ENCODE data around the gene SDHA.
"Not testable (repeated sequence)": the region's sequence is repeated elsewhere in the genome, so short reads cannot be mapped to it uniquely, and the experiment has no call there.

Gene SDHA

GRCh38 chr5:257148-257547, 39.0 kb downstream of the SDHA start:
- DNase-seq (ENCODE audit: low read depth, low spot score): no peak

DNA sequence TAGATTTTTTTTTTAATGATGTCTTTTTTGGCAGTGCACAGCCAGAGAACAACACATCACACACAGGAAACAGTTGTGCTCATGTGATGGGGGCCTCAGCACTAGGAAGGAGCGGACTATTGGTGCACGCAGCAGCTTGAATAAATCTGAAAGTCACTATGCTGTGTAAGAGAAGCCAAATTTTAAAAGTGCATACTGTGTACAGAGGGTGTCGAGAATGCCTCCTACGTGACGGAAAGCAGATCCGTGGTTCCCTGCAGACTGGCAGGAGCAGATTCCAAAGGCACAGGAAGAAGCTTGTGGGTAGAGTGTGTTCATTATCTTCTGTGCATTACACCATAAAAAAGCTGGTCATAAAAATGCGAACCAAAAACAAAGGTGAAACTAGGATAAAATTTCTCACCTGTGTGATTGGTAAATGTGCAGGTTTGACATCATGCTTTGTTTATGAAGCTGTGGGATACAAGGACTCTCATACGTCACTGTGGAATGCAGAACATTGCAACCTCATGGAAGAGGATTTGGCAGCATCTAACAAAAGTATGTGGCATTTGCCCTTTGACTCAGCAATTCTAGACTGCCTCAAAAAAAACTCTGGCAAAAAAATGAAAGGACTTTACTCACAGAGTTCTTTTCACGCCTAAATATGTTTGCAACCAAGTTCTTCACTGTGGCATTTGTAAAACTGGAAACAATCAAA, 45.3 kb downstream of the SDHA start:
- not testable (repeated sequence) for DNase-seq (ENCODE audit: low read depth, low spot score)

DNA sequence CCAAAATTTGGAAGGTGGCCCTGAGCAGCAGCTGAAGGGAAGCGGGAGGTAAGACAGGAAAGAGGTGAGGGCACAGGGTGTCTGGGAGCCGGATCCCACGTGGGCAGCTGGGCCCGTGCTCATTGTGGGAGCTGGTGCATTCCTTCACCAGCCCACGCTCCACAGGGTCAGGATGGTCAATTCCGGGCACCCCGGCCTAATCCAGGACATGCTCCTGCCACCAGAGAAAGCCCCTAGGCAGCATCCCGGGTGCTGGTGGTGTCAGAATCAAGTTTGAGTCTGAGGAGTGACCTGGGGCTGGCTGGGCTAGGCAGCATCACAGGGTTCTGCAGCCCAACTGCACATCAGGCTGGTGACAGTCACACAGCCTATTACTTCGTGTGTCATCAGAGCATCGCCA, 46.2 kb downstream of the SDHA start:
- no peak for DNase-seq (ENCODE audit: low read depth, low spot score)

GRCh38 chr5:266311-267026, 48.3 kb downstream of the SDHA start:
- DNase-seq (ENCODE audit: low read depth, low spot score): not testable (repeated sequence)

- DNase-seq (ENCODE audit: low read depth, low spot score): no peak
These were observed 49.6 kb downstream of the SDHA start for GRCh38 chr5:267716-268115.

DNA sequence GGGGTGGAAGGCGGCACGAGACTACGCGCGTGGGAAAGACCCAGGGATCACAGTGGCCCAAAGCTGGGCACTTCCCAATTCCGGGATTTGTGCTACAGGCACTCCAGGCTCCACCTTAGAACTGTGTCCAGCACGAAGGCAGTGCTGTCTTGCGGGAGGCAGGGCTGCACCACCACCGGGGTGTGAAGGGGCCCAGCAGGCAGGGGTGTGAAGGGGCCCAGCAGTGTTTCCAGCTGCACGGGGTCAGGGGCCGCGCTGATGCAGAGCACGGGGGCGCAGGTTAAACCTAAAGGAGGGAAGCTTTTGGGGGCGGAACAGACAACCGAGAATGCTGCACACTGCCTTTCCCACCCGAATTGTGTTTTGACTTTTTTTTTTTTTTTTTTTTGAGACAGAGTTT, 52.2 kb downstream of the SDHA start:
- no peak for DNase-seq (ENCODE audit: low read depth, low spot score)

DNA sequence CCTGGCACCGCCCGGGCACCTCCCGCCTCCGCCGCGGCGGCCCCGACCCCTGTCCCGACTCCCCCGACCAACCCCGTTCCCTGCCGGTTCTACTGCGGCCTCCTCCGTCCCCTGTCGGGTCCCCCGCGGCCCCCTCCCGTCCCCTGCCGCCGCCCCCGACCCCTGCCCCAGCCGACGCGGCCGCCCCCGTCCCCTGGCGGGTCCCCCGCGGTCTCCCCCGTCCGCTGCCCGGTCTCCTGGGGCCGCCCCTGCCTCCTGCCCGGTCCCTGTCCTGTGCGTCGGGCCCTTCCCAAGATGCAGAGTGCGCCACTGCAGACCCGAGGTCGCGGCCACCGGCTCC, 53.7 kb downstream of the SDHA start:
- DNase-seq (ENCODE audit: low read depth, low spot score): not testable (repeated sequence)

GRCh38 chr5:273091-273490, 55.0 kb downstream of the SDHA start:
- DNase-seq (ENCODE audit: low read depth, low spot score): not testable (repeated sequence)

DNA sequence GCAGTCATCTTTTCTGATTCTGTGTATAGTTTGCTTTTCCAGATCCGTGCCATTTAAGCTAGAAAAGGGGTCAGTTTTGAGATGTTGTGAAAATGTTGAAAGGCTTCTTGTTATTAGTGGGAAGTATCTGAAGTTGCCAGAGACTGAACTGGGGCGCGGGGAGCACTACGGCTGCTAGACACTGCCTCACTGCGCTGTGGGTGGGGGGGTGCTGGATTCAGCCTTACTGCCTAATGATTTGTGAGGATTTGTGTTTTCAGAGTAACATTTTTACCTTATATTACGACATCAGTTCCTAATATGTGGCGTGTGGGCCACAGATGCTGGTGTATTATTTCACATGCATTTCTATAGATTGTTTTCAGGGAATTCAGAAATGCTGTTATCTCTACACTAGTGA, 55.4 kb downstream of the SDHA start:
- DNase-seq (ENCODE audit: low read depth, low spot score): not testable (repeated sequence)

GRCh38 chr5:274346-274745, 56.2 kb downstream of the SDHA start:
- not testable (repeated sequence) for DNase-seq (ENCODE audit: low read depth, low spot score)

DNA sequence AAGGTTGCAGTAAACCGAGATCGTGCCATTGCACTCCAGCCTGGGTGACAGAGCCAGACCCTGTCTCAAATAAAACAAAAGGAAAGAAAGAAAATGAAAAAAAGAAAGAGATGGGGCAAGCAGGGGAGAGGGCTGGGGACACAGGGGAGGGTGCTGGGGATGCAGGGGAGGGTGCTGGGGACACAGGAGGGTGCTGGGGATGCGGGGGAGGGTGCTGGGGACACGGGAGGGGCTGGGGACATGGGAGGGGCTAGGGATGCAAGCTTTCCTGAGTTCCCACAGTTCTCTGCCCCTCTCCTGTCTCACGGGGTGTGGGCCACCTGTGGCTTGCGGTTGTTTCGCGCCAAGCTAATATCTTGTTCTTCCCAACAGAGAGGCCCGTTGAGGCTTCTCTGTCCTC, 60.5 kb downstream of the SDHA start:
- DNase-seq (ENCODE audit: low read depth, low spot score): no peak

DNA sequence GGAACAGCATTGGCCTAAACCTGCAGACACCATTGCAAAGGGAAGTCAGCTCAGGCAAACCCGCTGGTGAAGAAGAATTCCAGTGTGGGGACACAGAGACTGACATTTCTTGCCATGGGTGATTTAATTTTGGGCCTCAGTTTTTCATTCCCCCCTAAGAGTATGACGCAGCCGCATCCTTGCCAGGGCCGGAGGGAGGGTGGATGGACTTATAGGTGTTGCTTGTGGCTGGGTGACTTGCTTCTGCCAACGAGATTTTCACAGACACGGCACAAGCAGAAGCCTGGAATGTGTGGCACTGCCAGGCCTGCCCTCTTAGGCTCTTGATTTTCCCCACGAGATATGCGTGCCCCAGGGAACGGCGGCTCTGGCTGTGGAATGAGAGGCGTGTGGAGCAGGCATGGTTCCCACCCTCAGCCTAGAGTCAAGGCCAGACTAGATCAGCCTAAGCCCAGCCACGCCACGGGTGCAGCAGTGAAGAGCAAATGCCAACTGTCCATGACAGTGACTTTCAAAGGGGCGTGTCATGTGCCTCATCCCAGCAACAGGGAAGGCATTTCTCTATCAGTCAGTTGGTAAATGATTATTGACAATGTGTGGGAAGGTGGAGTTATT, 61.0 kb downstream of the SDHA start:
- not testable (repeated sequence) for DNase-seq (ENCODE audit: low read depth, low spot score)

DNA sequence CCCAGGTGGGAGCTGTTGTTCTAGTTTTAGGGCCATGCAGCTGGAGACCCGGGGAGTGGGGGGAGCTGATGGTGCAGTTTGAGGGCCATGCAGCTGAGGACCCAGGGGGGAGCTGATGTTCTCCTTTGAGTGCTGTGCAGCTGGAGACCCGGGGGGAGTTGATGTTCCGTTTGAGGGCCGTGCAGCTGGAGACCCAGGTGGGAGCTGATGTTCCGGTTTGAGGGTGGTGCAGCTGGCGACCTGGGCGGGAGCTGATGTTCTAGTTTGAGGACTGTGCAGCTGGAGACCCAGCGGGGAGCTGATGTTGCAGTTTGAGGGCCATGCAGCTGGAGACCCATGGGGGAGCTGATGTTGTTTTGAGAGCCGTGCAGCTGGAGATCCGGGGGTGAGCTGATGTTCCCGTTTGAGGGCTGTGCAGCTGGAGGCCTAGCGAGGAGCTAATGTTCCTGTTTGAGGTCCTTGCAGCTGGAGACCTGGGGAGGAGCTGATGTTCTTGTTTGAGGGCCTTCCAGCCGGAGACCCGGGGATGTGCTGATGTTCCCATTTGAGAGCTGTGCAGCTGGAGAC, 68.0 kb downstream of the SDHA start:
- DNase-seq (ENCODE audit: low read depth, low spot score): no peak

DNA sequence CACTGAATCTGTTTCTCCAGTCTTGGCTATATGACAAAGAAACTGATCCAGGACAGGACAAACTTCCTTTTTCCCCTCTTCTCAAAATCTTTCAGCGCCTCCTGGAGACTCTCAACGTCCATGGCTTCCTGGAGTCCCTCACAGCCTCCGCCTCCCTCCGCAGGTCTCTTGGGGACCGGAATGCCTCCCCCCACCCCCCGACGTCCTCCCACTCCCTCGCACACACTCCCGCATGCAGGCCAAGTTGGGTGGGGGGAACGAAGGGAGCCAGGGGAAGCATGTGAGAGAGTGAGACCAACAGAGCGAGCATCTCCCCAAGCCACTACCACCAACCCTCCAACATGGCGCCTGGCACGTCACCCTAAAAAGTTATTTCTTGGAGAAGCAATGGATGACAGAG, 72.1 kb downstream of the SDHA start:
- not testable (repeated sequence) for DNase-seq (ENCODE audit: low read depth, low spot score)

- not testable (repeated sequence) for DNase-seq (ENCODE audit: low read depth, low spot score)
These were observed 73.2 kb downstream of the SDHA start for GRCh38 chr5:291345-291744.

GRCh38 chr5:294788-295187, 76.7 kb downstream of the SDHA start:
- DNase-seq (ENCODE audit: low read depth, low spot score): not testable (repeated sequence)

- not testable (repeated sequence) for DNase-seq (ENCODE audit: low read depth, low spot score)
These were observed 78.1 kb downstream of the SDHA start for GRCh38 chr5:296207-296606.

DNA sequence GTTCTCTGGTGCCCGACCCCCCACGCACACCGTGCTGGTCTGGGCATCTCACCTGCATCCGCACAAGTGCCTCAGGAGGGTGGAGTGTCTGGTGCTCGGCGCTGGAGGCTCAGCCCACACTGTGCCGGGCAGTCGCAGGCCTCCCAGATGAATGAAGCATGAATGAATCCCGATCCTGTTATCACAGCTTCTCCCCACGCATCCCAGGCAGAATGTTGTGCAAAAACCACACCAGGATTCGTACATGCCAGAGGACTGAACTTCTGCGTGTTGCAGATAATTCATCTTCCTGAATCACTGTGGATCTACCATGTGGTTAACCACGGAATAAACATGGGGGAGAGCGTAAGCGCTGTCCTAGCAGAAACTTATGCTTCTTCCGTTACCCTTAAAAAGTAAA, 78.8 kb downstream of the SDHA start:
- not testable (repeated sequence) for DNase-seq (ENCODE audit: low read depth, low spot score)

GRCh38 chr5:297448-297847, 79.3 kb downstream of the SDHA start:
- not testable (repeated sequence) for DNase-seq (ENCODE audit: low read depth, low spot score)

- not testable (repeated sequence) for DNase-seq (ENCODE audit: low read depth, low spot score)
These were observed 80.0 kb downstream of the SDHA start for GRCh38 chr5:297991-298736.

DNA sequence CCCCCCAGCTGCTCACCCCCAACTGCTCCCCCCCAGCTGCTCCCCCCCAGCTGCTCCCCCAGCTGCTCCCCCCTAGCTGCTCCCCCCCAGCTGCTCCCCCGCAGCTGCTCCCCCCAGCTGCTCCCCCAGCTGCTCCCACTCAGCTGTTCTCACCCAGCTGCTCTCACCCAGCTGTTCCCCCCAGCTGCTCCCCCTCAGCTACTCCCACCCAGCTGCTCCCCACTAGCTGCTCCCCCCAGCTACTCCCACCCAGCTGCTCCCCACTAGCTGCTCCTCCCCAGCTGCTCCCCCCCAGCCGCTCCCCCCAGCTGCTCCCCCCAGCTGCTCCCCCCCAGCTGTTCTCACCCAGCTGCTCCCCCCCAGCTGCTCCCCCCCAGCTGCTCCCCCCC, 80.6 kb downstream of the SDHA start:
- no peak for DNase-seq (ENCODE audit: low read depth, low spot score)

DNA sequence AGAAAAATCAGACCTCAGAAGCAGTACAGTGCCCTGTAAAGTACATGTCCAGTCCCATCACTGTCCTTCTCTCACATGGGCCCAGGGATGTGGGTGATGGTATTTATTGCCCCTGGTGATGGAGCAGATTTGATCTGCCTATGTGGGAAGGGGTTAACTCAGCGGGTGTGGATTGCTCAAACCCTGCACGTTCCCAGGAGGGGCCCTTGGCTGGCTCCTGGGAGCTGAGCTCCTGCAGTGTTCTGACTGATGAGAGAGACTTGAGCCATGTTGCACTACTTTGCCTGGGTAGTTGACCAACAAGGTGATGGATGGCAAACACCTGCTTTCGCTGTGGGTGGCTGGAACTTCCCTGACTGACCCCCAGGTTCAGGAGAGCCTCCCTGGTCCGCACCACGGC, 81.8 kb downstream of the SDHA start:
- DNase-seq (ENCODE audit: low read depth, low spot score): not testable (repeated sequence)
